Activated CD8-positive, alpha-beta T cell treated with anti-CD3 and anti-CD28 coated beads for 36 hours (primary cell): ENCODE measurements around the gene GHRHR. TPM values are rescaled to one million over a fixed set of nuclear protein-coding genes. Genes with fewer than 3 reads are reported as not detected.

Source experiments
- ATAC-seq: fragments of 200-7000 bp; cut with Tn5 transposase; one replicate; pipeline ENCODE4 v1.10.0; 2021; ENCODE audit warnings: mild to moderate bottlenecking, moderate library complexity
- CTCF ChIA-PET: fragments of 350-600 bp; sonication (Branson Sonifier 250); formaldehyde crosslinking; loops from one replicate; lab custom pipeline; 2021; ENCODE audit warnings: antibody characterized with exemption; lab: Charles Lee
- POLR2A ChIA-PET: fragments of 350-600 bp; sonication (Branson Sonifier 250); formaldehyde crosslinking; loops from one replicate; lab custom pipeline; 2021; ENCODE audit warnings: antibody characterized with exemption; lab: Charles Lee
- DNase-seq: peaks from one replicate; pipeline ENCODE4 v3.0.0-alpha.2; 2020
- H3K27ac Mint-ChIP-seq: one replicate; pipeline ENCODE4 v1.8.0; 2021; ENCODE audit warnings: mild to moderate bottlenecking, mixed read lengths
- H3K27me3 Mint-ChIP-seq: one replicate; pipeline ENCODE4 v1.8.0; 2021; ENCODE audit warnings: mixed read lengths
- H3K36me3 Mint-ChIP-seq: one replicate; pipeline ENCODE4 v1.8.0; 2021; ENCODE audit warnings: low read depth, mixed read lengths
- H3K4me1 Mint-ChIP-seq: one replicate; pipeline ENCODE4 v1.8.0; 2021; ENCODE audit warnings: low read depth, mixed read lengths
- H3K4me3 Mint-ChIP-seq: one replicate; pipeline ENCODE4 v1.8.0; 2021; ENCODE audit warnings: mild to moderate bottlenecking, moderate library complexity, mixed read lengths
- H3K9me3 Mint-ChIP-seq: one replicate; pipeline ENCODE4 v1.8.0; 2021; ENCODE audit warnings: mixed read lengths
- intact Hi-C: fragments of 100-400 bp; cut with micrococcal nuclease; formaldehyde crosslinking; loops from one replicate; pipeline ENCODE4 v1.10.0; 2022
- total RNA-seq, 2 experiments: library from RNA; stranded (reverse); gene quantifications; one replicate each; pipeline ENCODE4 v1.2.3, GENCODE V29; 2021
- TF ChIP-seq, protein P1 (sequence below): fragments of 200-600 bp; IDR thresholded peaks from one replicate; pipeline ENCODE4 v1.8.0; 2022; ENCODE audit warnings: antibody characterized with exemption, mild to moderate bottlenecking

The GHRHR gene
- total RNA-seq, 2 experiments from 2014 or later: not detected

DNA sequence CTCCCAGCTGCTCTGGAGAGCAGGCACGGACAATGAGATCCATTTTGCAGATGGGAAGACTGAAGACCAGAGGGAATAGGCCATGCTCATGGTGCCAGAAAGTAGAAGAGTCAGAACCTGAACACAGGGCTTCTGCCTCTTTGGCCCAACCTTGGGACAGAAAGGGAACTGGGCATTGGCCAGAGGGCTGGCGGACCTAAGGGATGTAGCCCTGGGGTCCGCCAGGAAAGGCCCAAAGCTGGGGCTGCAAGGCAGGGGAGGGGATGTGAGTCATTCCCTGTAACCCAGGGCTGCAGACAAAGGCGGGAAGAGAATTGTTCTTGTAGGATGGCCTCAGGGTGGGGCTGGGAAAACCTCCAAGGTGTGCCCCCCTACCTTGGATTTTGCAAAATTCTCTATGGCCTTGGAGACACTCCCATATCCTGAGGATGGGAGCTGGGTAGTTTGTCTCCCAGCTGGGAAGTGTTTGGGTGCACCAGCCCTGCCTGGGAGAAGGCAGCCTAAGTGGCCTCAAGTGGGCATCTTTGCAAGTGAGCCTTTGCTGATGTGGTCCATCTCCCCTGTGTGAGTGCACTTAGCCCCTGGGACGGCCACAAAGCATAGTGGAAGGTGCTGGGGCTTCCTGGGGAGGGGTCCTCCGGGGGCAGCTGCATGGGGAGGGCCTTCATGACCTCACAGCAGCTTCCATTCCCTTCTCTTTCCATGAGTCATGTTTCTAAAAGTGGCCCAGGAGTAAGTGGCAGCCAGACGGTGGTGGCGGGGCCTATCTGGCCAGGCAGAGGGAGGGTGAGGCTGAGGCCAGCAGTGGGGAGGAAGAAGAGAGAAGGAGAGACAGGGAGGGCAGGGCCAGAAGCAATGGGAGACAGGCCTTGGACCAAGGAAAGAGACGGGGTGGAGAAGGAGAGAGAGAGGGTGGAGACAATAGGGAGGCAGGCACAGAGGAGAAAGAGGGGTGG lies 42.9 kb upstream of the GHRHR start:
- Mint-ChIP-seq H3K4me3 (no peak overlapping the region), H3K27me3 (no peaks in the 10 kb centered on the region), H3K4me1 (no peaks in the 10 kb centered on the region), H3K36me3 (no peaks in the 10 kb centered on the region), H3K9me3 (no peaks in the 10 kb centered on the region), H3K27ac (no peak overlapping the region)
- intact Hi-C loops: no loop called here
- ATAC-seq (no peak), DNase-seq (no peak)
- TF ChIP-seq, protein P1, sequence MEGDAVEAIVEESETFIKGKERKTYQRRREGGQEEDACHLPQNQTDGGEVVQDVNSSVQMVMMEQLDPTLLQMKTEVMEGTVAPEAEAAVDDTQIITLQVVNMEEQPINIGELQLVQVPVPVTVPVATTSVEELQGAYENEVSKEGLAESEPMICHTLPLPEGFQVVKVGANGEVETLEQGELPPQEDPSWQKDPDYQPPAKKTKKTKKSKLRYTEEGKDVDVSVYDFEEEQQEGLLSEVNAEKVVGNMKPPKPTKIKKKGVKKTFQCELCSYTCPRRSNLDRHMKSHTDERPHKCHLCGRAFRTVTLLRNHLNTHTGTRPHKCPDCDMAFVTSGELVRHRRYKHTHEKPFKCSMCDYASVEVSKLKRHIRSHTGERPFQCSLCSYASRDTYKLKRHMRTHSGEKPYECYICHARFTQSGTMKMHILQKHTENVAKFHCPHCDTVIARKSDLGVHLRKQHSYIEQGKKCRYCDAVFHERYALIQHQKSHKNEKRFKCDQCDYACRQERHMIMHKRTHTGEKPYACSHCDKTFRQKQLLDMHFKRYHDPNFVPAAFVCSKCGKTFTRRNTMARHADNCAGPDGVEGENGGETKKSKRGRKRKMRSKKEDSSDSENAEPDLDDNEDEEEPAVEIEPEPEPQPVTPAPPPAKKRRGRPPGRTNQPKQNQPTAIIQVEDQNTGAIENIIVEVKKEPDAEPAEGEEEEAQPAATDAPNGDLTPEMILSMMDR: no peak
- POLR2A ChIA-PET: no interaction called here
- CTCF ChIA-PET: interaction anchor here (1.2 kb wide), 1 partner anchor 17 kb away, joined by 5 read pairs; no protein-coding TSS in a partner anchor

DNA sequence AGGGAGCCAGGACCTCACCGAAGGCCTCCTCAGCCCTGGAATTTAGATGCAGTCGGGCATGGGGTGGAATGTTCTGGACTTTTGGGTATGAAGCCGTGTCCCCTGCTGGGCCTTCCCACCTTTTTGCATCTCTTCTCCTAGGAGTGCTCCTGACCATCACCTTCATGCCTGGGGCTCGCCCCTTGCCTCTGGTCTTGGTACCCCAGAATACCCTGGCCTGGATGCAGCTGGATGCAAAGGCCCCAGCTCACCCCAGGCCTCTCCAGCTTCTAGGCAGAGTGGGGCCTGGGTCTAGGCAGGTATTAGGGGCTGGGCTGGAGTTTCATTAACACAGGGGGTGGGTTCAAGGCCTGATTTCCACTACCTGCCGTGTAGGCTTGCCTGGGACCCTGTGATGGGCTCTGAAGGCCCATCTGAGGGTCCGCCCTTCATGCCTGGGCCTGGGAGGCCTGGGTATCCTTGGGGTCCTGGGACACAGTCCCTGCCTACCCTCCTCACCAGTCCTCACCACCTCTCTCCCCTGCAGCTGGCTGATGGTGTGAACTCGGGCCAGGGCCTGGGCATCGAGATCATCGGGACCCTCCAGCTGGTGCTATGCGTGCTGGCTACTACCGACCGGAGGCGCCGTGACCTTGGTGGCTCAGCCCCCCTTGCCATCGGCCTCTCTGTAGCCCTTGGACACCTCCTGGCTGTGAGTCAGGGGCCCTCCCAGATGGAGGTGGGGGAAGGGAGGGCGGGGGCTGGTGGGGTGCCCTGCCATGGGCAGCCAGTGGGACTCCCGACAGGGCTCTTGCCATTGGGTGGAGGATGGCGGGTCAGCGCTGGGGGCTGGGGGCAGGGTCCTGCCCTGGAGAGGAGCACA lies 42.0 kb upstream of the GHRHR start:
- Mint-ChIP-seq H3K36me3 (no peaks in the 10 kb centered on the region), H3K27ac (no peak overlapping the region), H3K9me3 (peaks cover 1% of the 10 kb centered on the region), H3K4me3 (no peak overlapping the region), H3K4me1 (no peaks in the 10 kb centered on the region), H3K27me3 (no peaks in the 10 kb centered on the region)
- DNase-seq: no peak
- ChIA-PET CTCF (interaction anchor here (0.6 to 1.2 kb wide), 2 partner anchors 14 to 62 kb away, joined by 3 to 7 read pairs; no protein-coding TSS in a partner anchor), POLR2A (no interaction called here)
- intact Hi-C loops: no loop called here
- ATAC-seq: no peak
- TF ChIP-seq, protein P1: no peak

DNA sequence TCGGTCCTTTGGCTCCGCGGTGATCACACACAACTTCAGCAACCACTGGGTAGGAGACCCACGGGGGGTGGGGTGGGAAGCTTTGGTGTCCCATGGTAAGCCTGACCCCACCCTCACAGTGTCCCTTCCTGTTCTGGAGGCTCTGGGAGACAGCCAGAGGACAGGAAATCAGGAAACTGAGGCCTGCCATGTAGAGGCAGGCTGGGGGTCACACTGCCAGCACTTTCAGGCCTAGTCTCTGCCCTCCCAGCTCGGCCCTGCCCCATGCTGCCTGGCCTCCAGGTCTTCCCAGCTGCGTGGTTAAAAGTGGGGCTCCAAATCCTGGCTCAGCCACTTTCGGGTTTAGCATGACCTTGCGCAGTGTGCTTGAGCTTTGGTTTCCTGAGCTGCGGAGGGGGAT lies 41.2 kb upstream of the GHRHR start:
- H3K36me3 Mint-ChIP-seq: no peaks in the 10 kb centered on the region
- H3K9me3 Mint-ChIP-seq: peaks cover 3% of the 10 kb centered on the region
- H3K4me3 Mint-ChIP-seq: no peak overlapping the region
- CTCF ChIA-PET: interaction anchor here (1.2 kb wide), 1 partner anchor 61 kb away, joined by 7 read pairs; no protein-coding TSS in a partner anchor
- ATAC-seq: no peak
- H3K27ac Mint-ChIP-seq: no peak overlapping the region
- DNase-seq: no peak
- H3K4me1 Mint-ChIP-seq: no peaks in the 10 kb centered on the region
- intact Hi-C loops: no loop called here
- no peaks in the 10 kb centered on the region for H3K27me3 Mint-ChIP-seq
- TF ChIP-seq, protein P1: no peak
- POLR2A ChIA-PET: no interaction called here

DNA sequence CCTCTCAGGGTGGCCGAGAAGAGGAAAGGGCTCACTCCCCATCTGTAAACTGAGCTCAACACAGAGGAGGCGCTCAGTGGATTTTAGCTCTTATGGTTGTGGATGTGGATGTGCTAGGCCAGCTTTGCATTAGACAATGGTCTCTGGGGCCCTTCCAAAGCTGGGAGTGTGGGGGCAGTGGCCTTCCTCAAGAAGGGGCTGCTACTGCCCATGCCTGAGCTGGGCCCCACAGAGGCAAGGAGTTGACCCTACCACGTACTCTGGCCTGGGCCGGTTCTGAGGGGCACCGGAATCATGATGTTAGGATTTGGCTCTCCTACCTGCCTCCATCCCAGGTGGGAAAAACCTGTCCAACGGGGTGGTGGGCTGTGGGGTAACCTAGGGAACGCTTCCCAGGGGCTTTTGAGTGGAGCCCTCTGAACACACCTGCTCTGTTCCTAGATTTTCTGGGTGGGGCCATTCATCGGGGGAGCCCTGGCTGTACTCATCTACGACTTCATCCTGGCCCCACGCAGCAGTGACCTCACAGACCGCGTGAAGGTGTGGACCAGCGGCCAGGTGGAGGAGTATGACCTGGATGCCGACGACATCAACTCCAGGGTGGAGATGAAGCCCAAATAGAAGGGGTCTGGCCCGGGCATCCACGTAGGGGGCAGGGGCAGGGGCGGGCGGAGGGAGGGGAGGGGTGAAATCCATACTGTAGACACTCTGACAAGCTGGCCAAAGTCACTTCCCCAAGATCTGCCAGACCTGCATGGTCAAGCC lies 40.6 kb upstream of the GHRHR start:
- ChIA-PET POLR2A (no interaction called here), CTCF (interaction anchor here (1.2 to 1.3 kb wide), 2 partner anchors 16 to 61 kb away, joined by 5 to 7 read pairs; no protein-coding TSS in a partner anchor)
- no peak for DNase-seq
- TF ChIP-seq, protein P1: no peak
- no peak for ATAC-seq
- H3K27me3 Mint-ChIP-seq: no peaks in the 10 kb centered on the region
- no peak overlapping the region for H3K4me3 Mint-ChIP-seq
- peaks cover 3% of the 10 kb centered on the region for H3K9me3 Mint-ChIP-seq
- H3K27ac Mint-ChIP-seq: no peak overlapping the region
- intact Hi-C loops: no loop called here
- H3K36me3 Mint-ChIP-seq: no peaks in the 10 kb centered on the region
- no peaks in the 10 kb centered on the region for H3K4me1 Mint-ChIP-seq
